K562 (cell line): Measurements from ENCODE around the gene SULT1A2.

Source experiments
- CBX8 ChIP-seq: fragments of 200-600 bp; sonication (generic); IDR thresholded peaks from 2 replicates; pipeline ENCODE4 v1.6.1; 2012; ENCODE audit warnings: borderline replicate concordance, mixed run types, low read depth, mild to moderate bottlenecking, moderate library complexity, mixed read lengths, low read length, control low read depth, inconsistent platforms; ENCODE audit not compliant: poor library complexity, severe bottlenecking; ENCODE audit errors: extremely low read depth
- SETDB1 ChIP-seq: IDR thresholded peaks from one replicate; pipeline ENCODE4 v1.6.1; 2012; ENCODE audit warnings: low read length, control low read depth, inconsistent platforms
- SIN3A ChIP-seq, 2 experiments: fragments of 150-350 bp in 1 of 2; IDR thresholded peaks; 2 replicates each; pipeline ENCODE4 v1.6.1; 2011 to 2016; ENCODE audit warnings: borderline replicate concordance in 2 of 2, low read depth in 2 of 2, low read length in 2 of 2, mild to moderate bottlenecking in 2 of 2, moderate library complexity in 2 of 2; ENCODE audit not compliant: control insufficient read depth in 1 of 2
- SP1 ChIP-seq: sonication (generic); formaldehyde crosslinking; IDR thresholded peaks from 2 replicates; pipeline ENCODE4 v1.8.1; 2022; ENCODE audit warnings: mild to moderate bottlenecking, missing genetic modification reagents
- SRSF7 ChIP-seq: fragments of 200-400 bp; formaldehyde crosslinking; optimal IDR thresholded peaks from 2 replicates; pipeline ENCODE3; 2017; ENCODE audit warnings: mild to moderate bottlenecking, low read depth, low read length
- TF ChIP-seq, protein P1 (sequence below), 3 experiments: IDR thresholded peaks in 2 of 3; conservative IDR thresholded peaks in 1 of 3; 2 replicates each; pipeline ENCODE4 v1.5.1; 2011 to 2012; ENCODE audit warnings: low read length in 3 of 3, mild to moderate bottlenecking in 3 of 3, control low read depth in 2 of 3, improper control_type of control experiment in 1 of 3, inconsistent platforms in 1 of 3, low read depth in 1 of 3, mixed read lengths in 1 of 3, moderate library complexity in 1 of 3; ENCODE audit not compliant: insufficient read depth in 2 of 3

DNA sequence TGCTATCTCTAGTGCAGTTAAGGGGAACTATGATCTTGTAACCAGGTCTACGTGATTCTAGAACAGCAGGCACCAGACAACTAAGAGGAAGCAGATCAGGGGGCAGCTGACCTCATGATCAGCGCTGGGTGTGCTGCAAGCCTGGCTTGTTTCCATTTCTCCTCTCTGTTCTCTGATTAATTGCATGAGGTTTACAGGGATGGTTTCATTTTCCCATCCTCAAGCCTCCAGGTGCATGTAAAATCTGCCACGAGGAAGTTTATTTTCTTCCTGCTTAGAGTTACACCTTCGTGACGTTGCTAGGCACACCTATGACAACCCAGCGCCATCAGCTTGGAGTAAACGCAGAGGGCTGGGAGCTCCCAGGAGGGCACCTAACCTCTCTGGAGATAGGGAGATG lies 53.8 kb downstream of the SULT1A2 start:
- TF ChIP-seq SRSF7, result no peak
- TF ChIP-seq, protein P1, sequence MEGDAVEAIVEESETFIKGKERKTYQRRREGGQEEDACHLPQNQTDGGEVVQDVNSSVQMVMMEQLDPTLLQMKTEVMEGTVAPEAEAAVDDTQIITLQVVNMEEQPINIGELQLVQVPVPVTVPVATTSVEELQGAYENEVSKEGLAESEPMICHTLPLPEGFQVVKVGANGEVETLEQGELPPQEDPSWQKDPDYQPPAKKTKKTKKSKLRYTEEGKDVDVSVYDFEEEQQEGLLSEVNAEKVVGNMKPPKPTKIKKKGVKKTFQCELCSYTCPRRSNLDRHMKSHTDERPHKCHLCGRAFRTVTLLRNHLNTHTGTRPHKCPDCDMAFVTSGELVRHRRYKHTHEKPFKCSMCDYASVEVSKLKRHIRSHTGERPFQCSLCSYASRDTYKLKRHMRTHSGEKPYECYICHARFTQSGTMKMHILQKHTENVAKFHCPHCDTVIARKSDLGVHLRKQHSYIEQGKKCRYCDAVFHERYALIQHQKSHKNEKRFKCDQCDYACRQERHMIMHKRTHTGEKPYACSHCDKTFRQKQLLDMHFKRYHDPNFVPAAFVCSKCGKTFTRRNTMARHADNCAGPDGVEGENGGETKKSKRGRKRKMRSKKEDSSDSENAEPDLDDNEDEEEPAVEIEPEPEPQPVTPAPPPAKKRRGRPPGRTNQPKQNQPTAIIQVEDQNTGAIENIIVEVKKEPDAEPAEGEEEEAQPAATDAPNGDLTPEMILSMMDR (IDR thresholded peaks at IDR 0.05 in 2 of 3, conservative IDR thresholded peaks at IDR 0.05 in 1 of 3; ENCODE audit: insufficient read depth in 2 of 3, low read depth in 1 of 3, low read length in 3 of 3), result no peak
- no peak for TF ChIP-seq SP1 (CRISPR knock-in tag)
- no peak for TF ChIP-seq CBX8
- TF ChIP-seq SIN3A (IDR thresholded peaks at IDR 0.05; ENCODE audit: borderline replicate concordance in 2 of 2, control insufficient read depth in 1 of 2, low read depth in 2 of 2, low read length in 2 of 2), result no peak
- no peak for TF ChIP-seq SETDB1
